ENCODE measurements around the gene ELSPBP1.
"Not testable (repeated sequence)": the region's sequence is repeated elsewhere in the genome, so short reads cannot be mapped to it uniquely, and the experiment has no call there.

ELSPBP1 gene

GRCh38 chr19:48043675-48044258 is 49.3 kb downstream of the ELSPBP1 start, which contains the start of gene CABP5:
Gene CABP5 (minus strand): TSS chr19:48044079. CDS start chr19:48043922, 157 bp downstream.
- DNase-seq, result no peak

- DNase-seq, result no peak
These were observed 50.1 kb downstream of the ELSPBP1 start for GRCh38 chr19:48044561-48044960.

GRCh38 chr19:48051335-48052033 is 57.1 kb downstream of the ELSPBP1 start:
- DNase-seq, result no peak

GRCh38 chr19:48053076-48053475 is 58.6 kb downstream of the ELSPBP1 start:
- no peak for DNase-seq

- no peak for DNase-seq
These were observed 59.4 kb downstream of the ELSPBP1 start for GRCh38 chr19:48053856-48054255.

- no peak for DNase-seq
These were observed 64.9 kb downstream of the ELSPBP1 start for GRCh38 chr19:48059331-48059730.

GRCh38 chr19:48060381-48060780 is 65.9 kb downstream of the ELSPBP1 start:
- no peak for DNase-seq

- DNase-seq, result no peak
These were observed 67.2 kb downstream of the ELSPBP1 start for GRCh38 chr19:48061401-48062344.

- no peak for DNase-seq
These were observed 70.1 kb downstream of the ELSPBP1 start for GRCh38 chr19:48064509-48064908.

- no peak for DNase-seq
These were observed 75.0 kb downstream of the ELSPBP1 start for GRCh38 chr19:48069435-48069834.

GRCh38 chr19:48070177-48070769 is 75.8 kb downstream of the ELSPBP1 start:
- DNase-seq, result not testable (repeated sequence)

Measured in activated CD4-positive, alpha-beta T cell treated with anti-CD3 and anti-CD28 coated beads, Interleukin-2, Interleukin-6, amounts not matched to agents 100 ng/mL and 50 ng/mL, durations not matched to agents 16 hours and 8 hours (primary cell).